ENCODE results near the gene WFDC2.

The WFDC2 gene

DNA sequence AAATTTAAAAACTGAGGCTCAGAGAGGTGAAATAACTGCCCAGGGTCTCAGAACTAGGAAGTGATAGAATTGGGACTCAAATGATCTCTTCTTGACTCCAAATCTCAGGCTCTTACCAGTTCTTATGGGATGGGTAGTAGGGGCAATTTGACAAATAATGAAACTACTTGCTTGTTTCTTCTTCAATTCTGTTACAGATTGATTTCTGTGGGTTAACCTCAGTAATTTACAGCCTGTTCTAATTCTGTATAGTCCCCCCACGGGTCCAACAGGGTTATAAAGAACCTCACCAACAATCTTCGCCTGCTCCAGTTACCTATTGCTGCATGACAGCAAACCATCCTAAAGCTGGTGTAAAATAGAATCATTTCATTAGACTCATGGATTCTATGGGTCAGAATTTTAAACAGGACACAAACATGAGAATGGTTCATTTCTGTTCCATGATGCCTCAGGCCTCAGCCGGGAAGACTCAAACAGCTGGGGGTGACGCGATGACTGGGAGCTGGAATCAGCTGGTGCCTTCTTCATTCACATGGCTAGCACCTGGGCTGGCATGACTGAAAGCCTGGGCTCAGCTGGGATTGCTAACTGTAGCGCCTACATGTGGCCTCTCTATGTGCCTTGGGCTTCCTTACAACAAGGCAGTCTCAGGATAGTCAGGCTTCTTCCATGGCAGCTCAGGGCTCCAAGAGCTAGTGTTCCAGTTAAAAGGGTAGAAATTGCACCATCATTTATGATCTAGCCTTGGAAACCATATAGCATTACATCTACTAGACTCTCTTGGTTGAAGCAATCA lies 6.6 kb upstream of the WFDC2 start:
- no peak overlapping the region for H2AFZ ChIP-seq (ENCODE audit: low read length)
- H4K20me1 ChIP-seq (ENCODE audit: insufficient read depth, low read length), result no peaks in the 10 kb centered on the region
- H3K4me3 ChIP-seq (ENCODE audit: low read length), result no peak overlapping the region
- no peaks in the 10 kb centered on the region for H3K9me3 ChIP-seq (replicated peaks; ENCODE audit: insufficient read depth, low read length)
- TF ChIP-seq EZH2phosphoT487 (IDR thresholded peaks at IDR 0.05; ENCODE audit: low read length), result no peak
- TF ChIP-seq, protein P1, sequence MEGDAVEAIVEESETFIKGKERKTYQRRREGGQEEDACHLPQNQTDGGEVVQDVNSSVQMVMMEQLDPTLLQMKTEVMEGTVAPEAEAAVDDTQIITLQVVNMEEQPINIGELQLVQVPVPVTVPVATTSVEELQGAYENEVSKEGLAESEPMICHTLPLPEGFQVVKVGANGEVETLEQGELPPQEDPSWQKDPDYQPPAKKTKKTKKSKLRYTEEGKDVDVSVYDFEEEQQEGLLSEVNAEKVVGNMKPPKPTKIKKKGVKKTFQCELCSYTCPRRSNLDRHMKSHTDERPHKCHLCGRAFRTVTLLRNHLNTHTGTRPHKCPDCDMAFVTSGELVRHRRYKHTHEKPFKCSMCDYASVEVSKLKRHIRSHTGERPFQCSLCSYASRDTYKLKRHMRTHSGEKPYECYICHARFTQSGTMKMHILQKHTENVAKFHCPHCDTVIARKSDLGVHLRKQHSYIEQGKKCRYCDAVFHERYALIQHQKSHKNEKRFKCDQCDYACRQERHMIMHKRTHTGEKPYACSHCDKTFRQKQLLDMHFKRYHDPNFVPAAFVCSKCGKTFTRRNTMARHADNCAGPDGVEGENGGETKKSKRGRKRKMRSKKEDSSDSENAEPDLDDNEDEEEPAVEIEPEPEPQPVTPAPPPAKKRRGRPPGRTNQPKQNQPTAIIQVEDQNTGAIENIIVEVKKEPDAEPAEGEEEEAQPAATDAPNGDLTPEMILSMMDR (IDR thresholded peaks at IDR 0.05; ENCODE audit: low read length), result no peak
- no peak for TF ChIP-seq EZH2 (optimal IDR thresholded peaks at IDR 0.05; ENCODE audit: low read depth, low read length)
- no peaks in the 10 kb centered on the region for H3K79me2 ChIP-seq (ENCODE audit: low read length)
- H3K9me2 ChIP-seq (replicated peaks; ENCODE audit: insufficient read depth, low read length), result no peaks in the 10 kb centered on the region
- no peaks in the 10 kb centered on the region for H3K27me3 ChIP-seq (replicated peaks; ENCODE audit: insufficient read depth, low read length)
- no peak overlapping the region for H3K9ac ChIP-seq (ENCODE audit: low read length)
- no peaks in the 10 kb centered on the region for H3K36me3 ChIP-seq (replicated peaks; ENCODE audit: insufficient read depth, low read length)
- H3K4me2 ChIP-seq (ENCODE audit: low read depth, low read length), result no peak overlapping the region
- H3K4me1 ChIP-seq (ENCODE audit: low read length), result peaks cover 18% of the 10 kb centered on the region
- H3F3A ChIP-seq (ENCODE audit: insufficient read depth, low read length), result no peaks in the 10 kb centered on the region
- DNase-seq, result no peak
- no peak overlapping the region for H3K27ac ChIP-seq (ENCODE audit: low read length)

- no peaks in the 10 kb centered on the region for H3K9me3 ChIP-seq (replicated peaks; ENCODE audit: insufficient read depth, low read length)
- H3K27me3 ChIP-seq (replicated peaks; ENCODE audit: insufficient read depth, low read length), result no peaks in the 10 kb centered on the region
- H3K4me3 ChIP-seq (ENCODE audit: low read length), result no peak overlapping the region
- H3K27ac ChIP-seq (ENCODE audit: low read length), result no peak overlapping the region
- no peak for DNase-seq
- H2AFZ ChIP-seq (ENCODE audit: low read length), result no peak overlapping the region
- no peak overlapping the region for H3K9ac ChIP-seq (ENCODE audit: low read length)
- H3F3A ChIP-seq (ENCODE audit: insufficient read depth, low read length), result no peaks in the 10 kb centered on the region
- H3K79me2 ChIP-seq (ENCODE audit: low read length), result no peaks in the 10 kb centered on the region
- no peaks in the 10 kb centered on the region for H3K9me2 ChIP-seq (replicated peaks; ENCODE audit: insufficient read depth, low read length)
- no peaks in the 10 kb centered on the region for H4K20me1 ChIP-seq (ENCODE audit: insufficient read depth, low read length)
- peaks cover 18% of the 10 kb centered on the region for H3K4me1 ChIP-seq (ENCODE audit: low read length)
- H3K36me3 ChIP-seq (replicated peaks; ENCODE audit: insufficient read depth, low read length), result no peaks in the 10 kb centered on the region
- H3K4me2 ChIP-seq (ENCODE audit: low read depth, low read length), result no peak overlapping the region
- TF ChIP-seq EZH2 (optimal IDR thresholded peaks at IDR 0.05; ENCODE audit: low read depth, low read length) (no peak), EZH2phosphoT487 (IDR thresholded peaks at IDR 0.05; ENCODE audit: low read length) (no peak)
- TF ChIP-seq, protein P1 (IDR thresholded peaks at IDR 0.05; ENCODE audit: low read length), result no peak
Measured at GRCh38 chr20:45463709-45464108, 5.8 kb upstream of the WFDC2 start.

- H3K9me2 ChIP-seq (replicated peaks; ENCODE audit: insufficient read depth, low read length), result no peaks in the 10 kb centered on the region
- no peaks in the 10 kb centered on the region for H3F3A ChIP-seq (ENCODE audit: insufficient read depth, low read length)
- no peaks in the 10 kb centered on the region for H3K27me3 ChIP-seq (replicated peaks; ENCODE audit: insufficient read depth, low read length)
- TF ChIP-seq, protein P1 (IDR thresholded peaks at IDR 0.05; ENCODE audit: low read length), result no peak
- TF ChIP-seq EZH2 (optimal IDR thresholded peaks at IDR 0.05; ENCODE audit: low read depth, low read length), result no peak
- no peak for TF ChIP-seq EZH2phosphoT487 (IDR thresholded peaks at IDR 0.05; ENCODE audit: low read length)
- no peak overlapping the region for H3K4me2 ChIP-seq (ENCODE audit: low read depth, low read length)
- no peaks in the 10 kb centered on the region for H3K79me2 ChIP-seq (ENCODE audit: low read length)
- H3K27ac ChIP-seq (ENCODE audit: low read length), result no peak overlapping the region
- no peak overlapping the region for H3K4me3 ChIP-seq (ENCODE audit: low read length)
- H3K4me1 ChIP-seq (ENCODE audit: low read length), result no peaks in the 10 kb centered on the region
- no peaks in the 10 kb centered on the region for H3K9me3 ChIP-seq (replicated peaks; ENCODE audit: insufficient read depth, low read length)
- no peak for DNase-seq
- H3K9ac ChIP-seq (ENCODE audit: low read length), result no peak overlapping the region
- no peaks in the 10 kb centered on the region for H4K20me1 ChIP-seq (ENCODE audit: insufficient read depth, low read length)
- no peak overlapping the region for H2AFZ ChIP-seq (ENCODE audit: low read length)
- H3K36me3 ChIP-seq (replicated peaks; ENCODE audit: insufficient read depth, low read length), result no peaks in the 10 kb centered on the region
Measured at GRCh38 chr20:45465491-45466266, 3.9 kb upstream of the WFDC2 start.

All from MM.1S (cell line).